HepG2 (cell line): Measurements from ENCODE around the gene NOL11. TPM values are rescaled to one million over a fixed set of nuclear protein-coding genes. Genes with fewer than 3 reads are reported as not detected.

Experiments
- IKZF1 ChIP-seq: fragments of 450-650 bp; IDR thresholded peaks from 2 replicates; pipeline ENCODE4 v1.7.1; 2016
- MED13 ChIP-seq: sonication (generic); formaldehyde crosslinking; IDR thresholded peaks from 2 replicates; pipeline ENCODE4 v1.5.0; 2020; ENCODE audit warnings: missing genetic modification reagents
- NFE2L1 ChIP-seq: sonication (generic); formaldehyde crosslinking; IDR thresholded peaks from 2 replicates; pipeline ENCODE4 v1.4.0; 2020; ENCODE audit warnings: missing genetic modification reagents, mild to moderate bottlenecking, borderline replicate concordance
- RBM39 ChIP-seq: fragments of 200-400 bp; formaldehyde crosslinking; IDR thresholded peaks from one replicate; pipeline ENCODE4 v1.6.1; 2018; ENCODE audit warnings: antibody characterized with exemption, mild to moderate bottlenecking, low read depth, low read length; ENCODE audit not compliant: poor library complexity, severe bottlenecking
- RXRA ChIP-seq: sonication (generic); formaldehyde crosslinking; IDR thresholded peaks from 2 replicates; pipeline ENCODE4 v1.5.1; 2020; ENCODE audit warnings: missing genetic modification reagents
- SCMH1 ChIP-seq: sonication (generic); formaldehyde crosslinking; IDR thresholded peaks from 2 replicates; pipeline ENCODE4 v1.9.0; 2021; ENCODE audit warnings: missing genetic modification reagents, mild to moderate bottlenecking, borderline replicate concordance
- SIN3A ChIP-seq: IDR thresholded peaks from 2 replicates; pipeline ENCODE4 v1.6.1; 2011; ENCODE audit warnings: low read depth, mild to moderate bottlenecking, control low read depth, low read length, borderline replicate concordance
- SOX5 ChIP-seq: IDR thresholded peaks from 2 replicates; pipeline ENCODE4 v1.6.1; 2016; ENCODE audit warnings: borderline replicate concordance
- SRY ChIP-seq: sonication (generic); formaldehyde crosslinking; IDR thresholded peaks from 2 replicates; pipeline ENCODE4 v1.8.0; 2022; ENCODE audit warnings: mild to moderate bottlenecking, missing genetic modification reagents
- TMF1 ChIP-seq: sonication (generic); formaldehyde crosslinking; IDR thresholded peaks from 2 replicates; pipeline ENCODE4 v1.8.1; 2022; ENCODE audit warnings: low read depth, missing genetic modification reagents
- ZBTB25 ChIP-seq: IDR thresholded peaks from 2 replicates; pipeline ENCODE4 v1.6.1; 2018; ENCODE audit warnings: missing genetic modification reagents
- ZC3H13 ChIP-seq: sonication (generic); formaldehyde crosslinking; IDR thresholded peaks from 2 replicates; pipeline ENCODE4 v1.8.1; 2023; ENCODE audit warnings: mild to moderate bottlenecking, missing genetic modification reagents, moderate library complexity
- ZFP41 ChIP-seq: sonication (generic); formaldehyde crosslinking; IDR thresholded peaks from 2 replicates; pipeline ENCODE4 v1.4.0; 2020; ENCODE audit warnings: mild to moderate bottlenecking, missing genetic modification reagents, borderline replicate concordance
- ZNF142 ChIP-seq: sonication (generic); formaldehyde crosslinking; IDR thresholded peaks from 2 replicates; pipeline ENCODE4 v1.4.0; 2020; ENCODE audit warnings: missing genetic modification reagents
- ZNF441 ChIP-seq: sonication (generic); formaldehyde crosslinking; IDR thresholded peaks from 2 replicates; pipeline ENCODE4 v1.7.0; 2021; ENCODE audit warnings: missing genetic modification reagents, borderline replicate concordance
- ZNF513 ChIP-seq: sonication (generic); formaldehyde crosslinking; conservative IDR thresholded peaks from 2 replicates; pipeline ENCODE4 v1.5.0; 2020; ENCODE audit warnings: missing genetic modification reagents
- ZNF530 ChIP-seq: sonication (generic); formaldehyde crosslinking; IDR thresholded peaks from 2 replicates; pipeline ENCODE4 v1.5.0; 2020; ENCODE audit warnings: low read depth, mild to moderate bottlenecking, missing genetic modification reagents
- ZNF616 ChIP-seq: sonication (generic); formaldehyde crosslinking; IDR thresholded peaks from 2 replicates; pipeline ENCODE4 v1.5.0; 2020; ENCODE audit warnings: low read depth, mild to moderate bottlenecking, missing genetic modification reagents
- ZNF639 ChIP-seq: conservative IDR thresholded peaks from 2 replicates; pipeline ENCODE4 v1.6.1; 2018; ENCODE audit warnings: missing genetic modification reagents
- ZNF75D ChIP-seq: sonication (generic); formaldehyde crosslinking; IDR thresholded peaks from 2 replicates; pipeline ENCODE4 v1.8.1; 2023; ENCODE audit warnings: missing genetic modification reagents, mild to moderate bottlenecking, borderline replicate concordance
- ZNF781 ChIP-seq: sonication (generic); formaldehyde crosslinking; IDR thresholded peaks from 2 replicates; pipeline ENCODE4 v1.5.1; 2020; ENCODE audit warnings: borderline replicate concordance, mild to moderate bottlenecking, missing genetic modification reagents; ENCODE audit errors: not compliant biosample characterization
- polyA plus RNA-seq, 8 experiments: library from polyadenylated mRNA; depleted of rRNA in 3 of 8; stranded (reverse) in 7 of 8; unstranded in 1 of 8; fragments of >200 nt; fragmentation: Illumina TruSeq in 4 of 8; extraction: Trizol in 4 of 8; gene quantifications; 2 replicates each; pipeline versions ENCODE4 v1.2.1 to v1.2.3, GENCODE V29; 2011 to 2016; ENCODE audit warnings: low read depth in 4 of 8, missing spikeins in 1 of 8, mixed read lengths in 1 of 8; ENCODE audit not compliant: insufficient read depth in 1 of 8
- total RNA-seq, 5 experiments: library from RNA; depleted of rRNA; stranded (reverse); fragments of >200 nt; fragmentation: Illumina TruSeq; extraction: Trizol; gene quantifications; 2 replicates each; pipeline ENCODE4 v1.2.3, GENCODE V29; 2016; ENCODE audit warnings: low read depth in 1 of 5

Gene NOL11
- total and polyA plus RNA-seq, 2 of the 13 experiments (the other 11 are each of a cell fraction or from before 2014, with no cell fraction given), result 45.8 to 124 TPM

GRCh38 chr17:67779098-67779672 lies 61.4 kb downstream of the NOL11 start (continued):
- no peak for TF ChIP-seq SCMH1
- no peak for TF ChIP-seq SOX5 (CRISPR knock-in tag)
- no peak for TF ChIP-seq ZNF530 (CRISPR knock-in tag)
- TF ChIP-seq NFE2L1 (CRISPR knock-in tag), result no peak
- no peak for TF ChIP-seq TMF1 (CRISPR knock-in tag)
- peak; percentile 70 for TF ChIP-seq RBM39
- TF ChIP-seq ZNF75D, result no peak
- no peak for TF ChIP-seq SIN3A
- no peak for TF ChIP-seq ZNF616 (CRISPR knock-in tag)
- peak; percentile 83; the same call in 1 of the 2 replicates for TF ChIP-seq ZNF441 (CRISPR knock-in tag)
- no peak for TF ChIP-seq ZFP41 (CRISPR knock-in tag)
- TF ChIP-seq ZNF513 (CRISPR knock-in tag), result no peak
- no peak for TF ChIP-seq SRY (CRISPR knock-in tag)
- TF ChIP-seq ZBTB25 (CRISPR knock-in tag), result 0 out of 2 replicates have a peak, but pooled peaks have one; percentile 21
- TF ChIP-seq IKZF1, result no peak
- no peak for TF ChIP-seq ZNF781
- TF ChIP-seq ZNF639 (CRISPR knock-in tag), result no peak
- TF ChIP-seq ZC3H13 (CRISPR knock-in tag), result no peak
- no peak for TF ChIP-seq MED13 (CRISPR knock-in tag)
- peak; percentile 52 for TF ChIP-seq RXRA
- TF ChIP-seq ZNF142 (CRISPR knock-in tag), result no peak
